Nephron progenitor cell (in vitro differentiated cells): ENCODE results near the gene KIF6.
A peak's percentile ranks its signal among the peaks of the same experiment; 100 is the strongest.

Experiments
- DNase-seq: peaks from one replicate; pipeline ENCODE4 v3.0.0; 2021
- H3K27ac Mint-ChIP-seq: 2 replicates; pipeline ENCODE4 v1.8.0; 2021; ENCODE audit warnings: mild to moderate bottlenecking, moderate library complexity, mixed read lengths
- H3K27me3 Mint-ChIP-seq: 2 replicates; pipeline ENCODE4 v1.8.0; 2021; ENCODE audit warnings: mild to moderate bottlenecking, low read depth, mixed read lengths; ENCODE audit not compliant: poor library complexity
- H3K36me3 Mint-ChIP-seq: 2 replicates; pipeline ENCODE4 v1.8.0; 2021; ENCODE audit warnings: low read depth, mixed read lengths
- H3K4me1 Mint-ChIP-seq: 2 replicates; pipeline ENCODE4 v1.8.0; 2021; ENCODE audit warnings: mixed read lengths
- H3K4me3 Mint-ChIP-seq: 2 replicates; pipeline ENCODE4 v1.8.0; 2021; ENCODE audit warnings: mild to moderate bottlenecking, moderate library complexity, mixed read lengths
- H3K9me3 Mint-ChIP-seq: 2 replicates; pipeline ENCODE4 v1.8.0; 2021; ENCODE audit warnings: mild to moderate bottlenecking, moderate library complexity, mixed read lengths
- CTCF ChIP-seq: fragments of 200-600 bp; sonication (generic); IDR thresholded peaks from 2 replicates; pipeline ENCODE4 v1.5.0; 2021; ENCODE audit warnings: antibody characterized with exemption

Gene KIF6

GRCh38 chr6:39754514-39755115 is 29.4 kb upstream of the KIF6 start:
- Mint-ChIP-seq H3K4me3 (no peak overlapping the region), H3K36me3 (no peaks in the 10 kb centered on the region), H3K27me3 (peaks cover 4% of the 10 kb centered on the region), H3K9me3 (peaks cover 4% of the 10 kb centered on the region), H3K27ac (peak overlapping the region; percentile 36), H3K4me1 (peaks cover 5% of the 10 kb centered on the region)
- no peak for DNase-seq
- TF ChIP-seq CTCF: no peak

- Mint-ChIP-seq H3K36me3 (no peaks in the 10 kb centered on the region), H3K27ac (no peak overlapping the region), H3K4me1 (peaks cover 5% of the 10 kb centered on the region), H3K4me3 (no peak overlapping the region), H3K9me3 (peaks cover 4% of the 10 kb centered on the region), H3K27me3 (peaks cover 3% of the 10 kb centered on the region)
- no peak for DNase-seq
- no peak for TF ChIP-seq CTCF
Measured at GRCh38 chr6:39753725-39754045, 28.5 kb upstream of the KIF6 start.

- TF ChIP-seq CTCF: no peak
- Mint-ChIP-seq H3K27me3 (peaks cover 4% of the 10 kb centered on the region), H3K27ac (peak overlapping the region; percentile 33), H3K4me3 (no peak overlapping the region), H3K36me3 (no peaks in the 10 kb centered on the region), H3K4me1 (peaks cover 5% of the 10 kb centered on the region), H3K9me3 (peaks cover 4% of the 10 kb centered on the region)
- DNase-seq: no peak
Measured at GRCh38 chr6:39752835-39753724, 27.9 kb upstream of the KIF6 start.

GRCh38 chr6:39746795-39747194 is 21.6 kb upstream of the KIF6 start:
- no peaks in the 10 kb centered on the region for H3K9me3 Mint-ChIP-seq
- H3K27ac Mint-ChIP-seq: no peak overlapping the region
- H3K36me3 Mint-ChIP-seq: no peaks in the 10 kb centered on the region
- no peaks in the 10 kb centered on the region for H3K4me1 Mint-ChIP-seq
- no peak overlapping the region for H3K4me3 Mint-ChIP-seq
- no peak for TF ChIP-seq CTCF
- peaks cover 4% of the 10 kb centered on the region for H3K27me3 Mint-ChIP-seq
- no peak for DNase-seq

GRCh38 chr6:39733704-39734103 is 8.5 kb upstream of the KIF6 start:
- TF ChIP-seq CTCF: no peak
- H3K4me3 Mint-ChIP-seq: peak overlapping the region; percentile 5
- no peaks in the 10 kb centered on the region for H3K36me3 Mint-ChIP-seq
- peaks cover 25% of the 10 kb centered on the region for H3K4me1 Mint-ChIP-seq
- H3K27ac Mint-ChIP-seq: peak overlapping the region; percentile 91
- peaks cover 27% of the 10 kb centered on the region for H3K9me3 Mint-ChIP-seq
- peaks cover 2% of the 10 kb centered on the region for H3K27me3 Mint-ChIP-seq
- DNase-seq: no peak

GRCh38 chr6:39731565-39731964 is 6.4 kb upstream of the KIF6 start:
- Mint-ChIP-seq H3K36me3 (no peaks in the 10 kb centered on the region), H3K4me3 (no peak overlapping the region), H3K27me3 (peaks cover 2% of the 10 kb centered on the region), H3K4me1 (peaks cover 25% of the 10 kb centered on the region), H3K27ac (no peak overlapping the region), H3K9me3 (peaks cover 5% of the 10 kb centered on the region)
- no peak for DNase-seq
- no peak for TF ChIP-seq CTCF
